ENCODE measurements around the gene LRMDA. TPM values are rescaled to one million over a fixed set of nuclear protein-coding genes. Genes with fewer than 3 reads are reported as not detected.

The LRMDA gene
- total and polyA plus RNA-seq, 2 of the 4 experiments (the other 2 are of a cell fraction), result 0.07 TPM; not detected in 1

- H3K9me3 ChIP-seq (ENCODE audit: control insufficient read depth, insufficient read depth, low read length), result no peaks in the 10 kb centered on the region
- H3K36me3 ChIP-seq (ENCODE audit: control insufficient read depth, insufficient read depth, low read length), result no peaks in the 10 kb centered on the region
- H2BK120ac ChIP-seq (ENCODE audit: low read depth, low read length), result no peak overlapping the region
- H2BK15ac ChIP-seq (ENCODE audit: low read depth, low read length), result no peak overlapping the region
- no peak overlapping the region for H3K4me2 ChIP-seq (ENCODE audit: low read depth, low read length)
- H4K8ac ChIP-seq (ENCODE audit: low read depth in 2 of 2, low read length in 2 of 2), result no peak overlapping the region
- no peak overlapping the region for H3K56ac ChIP-seq (ENCODE audit: extremely low read depth, insufficient read depth, low read length)
- dilution Hi-C loops (cut with HindIII; ENCODE audit: low sequenced_read_pairs, unreplicated experiment) (no loop called here), intact Hi-C loops (cut with micrococcal nuclease) (no loop called here), in situ Hi-C loops (cut with MboI; ENCODE audit: low sequenced_read_pairs) (no loop called here)
- no peaks in the 10 kb centered on the region for H3K27me3 ChIP-seq (ENCODE audit: control insufficient read depth, insufficient read depth, low read length)
- H2BK20ac ChIP-seq (ENCODE audit: low read depth, low read length), result no peak overlapping the region
- no peak overlapping the region; the same call in 1 of the 2 replicates for H4K5ac ChIP-seq (ENCODE audit: low read depth, low read length)
- H3K4me1 ChIP-seq (ENCODE audit: control insufficient read depth, insufficient read depth, low read length), result peaks cover 7% of the 10 kb centered on the region
- H3K23ac ChIP-seq (ENCODE audit: low read depth, low read length), result no peak overlapping the region
- CTCF ChIA-PET, result no interaction called here
- DNase-seq (no peak), ATAC-seq (ENCODE audit: low read depth) (no peak)
- no peak overlapping the region for H4K91ac ChIP-seq (ENCODE audit: insufficient read depth, low read depth, low read length)
- H3K79me1 ChIP-seq (ENCODE audit: low read depth in 1 of 2, low read length in 2 of 2), result no peaks in the 10 kb centered on the region
- H3K27ac ChIP-seq (ENCODE audit: insufficient read depth, low read length), result no peak overlapping the region
- H3K9me1 ChIP-seq (ENCODE audit: insufficient read depth, low read length), result no peaks in the 10 kb centered on the region
- POLR2A ChIA-PET (ENCODE audit: unreplicated experiment), result interaction anchor here (0.7 kb wide), 1 partner anchor 9 kb away, joined by 4 read pairs; no protein-coding TSS in a partner anchor
- H2BK5ac ChIP-seq (ENCODE audit: low read depth, low read length, poor library complexity, severe bottlenecking), result no peak overlapping the region
- H2AK5ac ChIP-seq (ENCODE audit: low read depth, low read length), result no peak overlapping the region
- no peak overlapping the region for H2AK9ac ChIP-seq (replicated peaks; ENCODE audit: low read depth, low read length, poor library complexity)
- no peak for TF ChIP-seq POLR2A (IDR thresholded peaks at IDR 0.05; ENCODE audit: low read depth, low read length)
- no peak for TF ChIP-seq SMC3 (IDR thresholded peaks at IDR 0.05; ENCODE audit: low read depth, low read length)
- no peak for TF ChIP-seq RCOR1 (IDR thresholded peaks at IDR 0.05; ENCODE audit: insufficient replicate concordance, low read length)
- TF ChIP-seq ELK1 (IDR thresholded peaks at IDR 0.05; ENCODE audit: borderline replicate concordance, low read depth, low read length), result no peak
- TF ChIP-seq FOS (IDR thresholded peaks at IDR 0.05; ENCODE audit: low read depth, low read length), result no peak
- no peak for TF ChIP-seq CHD1 (IDR thresholded peaks at IDR 0.05; ENCODE audit: low read depth, low read length)
- TF ChIP-seq MAZ (IDR thresholded peaks at IDR 0.05; ENCODE audit: borderline replicate concordance, low read depth, low read length), result no peak
- no peak for TF ChIP-seq RFX5 (IDR thresholded peaks at IDR 0.05; ENCODE audit: low read depth, low read length)
- no peak for TF ChIP-seq CEBPB (IDR thresholded peaks at IDR 0.05; ENCODE audit: low read depth, low read length)
- TF ChIP-seq NFE2L2 (IDR thresholded peaks at IDR 0.05; ENCODE audit: low read depth, low read length), result no peak
- no peak for TF ChIP-seq USF2 (IDR thresholded peaks at IDR 0.05; ENCODE audit: low read depth, low read length)
- no peak for TF ChIP-seq MAFK (IDR thresholded peaks at IDR 0.05; ENCODE audit: low read depth, low read length)
- TF ChIP-seq MXI1 (IDR thresholded peaks at IDR 0.05; ENCODE audit: borderline replicate concordance, low read depth, low read length), result no peak
- no peak overlapping the region for H2AFZ ChIP-seq (replicated peaks; ENCODE audit: low read length, poor library complexity)
- no peaks in the 10 kb centered on the region for H4K20me1 ChIP-seq (ENCODE audit: insufficient read depth, low read length)
- WGBS, 2 experiments (ENCODE audit: extremely low coverage in 2 of 2, insufficient read length in 1 of 2), result no CpG with 5 or more reads among the region's 10 CpGs
- H3K14ac ChIP-seq (replicated peaks; ENCODE audit: low read depth, low read length), result no peak overlapping the region
- H3K9ac ChIP-seq (ENCODE audit: low read depth, low read length), result no peak overlapping the region
- BruUV-seq (replicated peaks), result no TSS peak
- no peak overlapping the region for H3K4me3 ChIP-seq (ENCODE audit: insufficient read depth, low read depth, low read length)
- no peak overlapping the region for H3K18ac ChIP-seq (ENCODE audit: low read depth, low read length)
- no peak overlapping the region for H3K4ac ChIP-seq (ENCODE audit: low read depth, low read length)
These were observed 754.3 kb downstream of the LRMDA start for GRCh38 chr10:76185471-76186301.

Data from IMR-90 (cell line).